Activated B cell treated with CpG ODN at 0.5 μM for 24 hours (primary cell): ENCODE measurements around the gene PI4KA. TPM values are rescaled to one million over a fixed set of nuclear protein-coding genes. Genes with fewer than 3 reads are reported as not detected.

Experiments
- ATAC-seq: fragments of 200-7000 bp; cut with Tn5 transposase; one replicate; pipeline ENCODE4 v1.10.0; 2021; ENCODE audit warnings: low read depth, mild to moderate bottlenecking, moderate library complexity
- CTCF ChIA-PET: fragments of 350-600 bp; sonication (Branson Sonifier 250); formaldehyde crosslinking; loops from one replicate; lab custom pipeline; 2021; ENCODE audit warnings: antibody characterized with exemption; lab: Charles Lee
- POLR2A ChIA-PET: fragments of 350-600 bp; sonication (Branson Sonifier 250); formaldehyde crosslinking; loops from one replicate; lab custom pipeline; 2021; ENCODE audit warnings: antibody characterized with exemption; lab: Charles Lee
- DNase-seq: peaks from one replicate; pipeline ENCODE4 v3.0.0; 2022
- H3K27ac Mint-ChIP-seq: one replicate; pipeline ENCODE4 v1.8.0; 2020; ENCODE audit warnings: mixed read lengths
- H3K27me3 Mint-ChIP-seq: one replicate; pipeline ENCODE4 v1.8.0; 2021; ENCODE audit warnings: mixed read lengths
- H3K36me3 Mint-ChIP-seq: one replicate; pipeline ENCODE4 v1.8.0; 2021; ENCODE audit warnings: low read depth, mixed read lengths
- H3K4me1 Mint-ChIP-seq: one replicate; pipeline ENCODE4 v1.8.0; 2021; ENCODE audit warnings: mixed read lengths
- H3K4me3 Mint-ChIP-seq: one replicate; pipeline ENCODE4 v1.8.0; 2020; ENCODE audit warnings: mild to moderate bottlenecking, mixed read lengths
- H3K9me3 Mint-ChIP-seq: one replicate; pipeline ENCODE4 v1.8.0; 2020; ENCODE audit warnings: mixed read lengths
- CTCF ChIP-seq: fragments of 200-600 bp; IDR thresholded peaks from one replicate; pipeline ENCODE4 v1.8.0; 2022; ENCODE audit warnings: antibody characterized with exemption, mild to moderate bottlenecking
- intact Hi-C: fragments of 100-400 bp; cut with micrococcal nuclease; formaldehyde crosslinking; loops from one replicate; pipeline ENCODE4 v1.15.1; 2024
- total RNA-seq: library from RNA; stranded (reverse); gene quantifications from 2 replicates; pipeline ENCODE4 v1.2.3, GENCODE V29; 2022

Gene PI4KA
- total RNA-seq, 1 donor from 2014 or later: 114 TPM

- POLR2A ChIA-PET: no interaction called here
- intact Hi-C loops: loop anchor here (10.0 kb wide), 1 partner anchor 74 kb away; no protein-coding TSS in a partner anchor
- CTCF ChIA-PET: no interaction called here
- H3K36me3 Mint-ChIP-seq: peaks cover 64% of the 10 kb centered on the region
- no peak for ATAC-seq
- H3K27ac Mint-ChIP-seq: no peak overlapping the region
- no peak overlapping the region for H3K4me3 Mint-ChIP-seq
- no peak for DNase-seq
- no peaks in the 10 kb centered on the region for H3K4me1 Mint-ChIP-seq
- no peak for TF ChIP-seq CTCF
- no peaks in the 10 kb centered on the region for H3K9me3 Mint-ChIP-seq
- H3K27me3 Mint-ChIP-seq: no peaks in the 10 kb centered on the region
Measured at GRCh38 chr22:20881231-20881630, 22.6 kb upstream of the PI4KA start.

- Mint-ChIP-seq H3K9me3 (no peaks in the 10 kb centered on the region), H3K36me3 (peaks cover 51% of the 10 kb centered on the region), H3K27ac (no peak overlapping the region), H3K27me3 (no peaks in the 10 kb centered on the region), H3K4me3 (no peak overlapping the region), H3K4me1 (no peaks in the 10 kb centered on the region)
- POLR2A ChIA-PET: no interaction called here
- intact Hi-C loops: no loop called here
- TF ChIP-seq CTCF: no peak
- ATAC-seq (no peak), DNase-seq (no peak)
- CTCF ChIA-PET: no interaction called here
Measured at GRCh38 chr22:20877715-20878114, 19.1 kb upstream of the PI4KA start.

GRCh38 chr22:20875296-20875695 is 16.7 kb upstream of the PI4KA start:
- Mint-ChIP-seq H3K4me3 (no peak overlapping the region), H3K9me3 (no peaks in the 10 kb centered on the region), H3K36me3 (peaks cover 41% of the 10 kb centered on the region), H3K27ac (no peak overlapping the region), H3K4me1 (no peaks in the 10 kb centered on the region), H3K27me3 (no peaks in the 10 kb centered on the region)
- TF ChIP-seq CTCF: no peak
- intact Hi-C loops: no loop called here
- ATAC-seq (no peak), DNase-seq (no peak)
- POLR2A ChIA-PET: no interaction called here
- CTCF ChIA-PET: no interaction called here

- Mint-ChIP-seq H3K9me3 (no peaks in the 10 kb centered on the region), H3K27me3 (no peaks in the 10 kb centered on the region), H3K27ac (no peak overlapping the region), H3K4me1 (no peaks in the 10 kb centered on the region), H3K36me3 (peaks cover 50% of the 10 kb centered on the region), H3K4me3 (no peak overlapping the region)
- no peak for TF ChIP-seq CTCF
- intact Hi-C loops: no loop called here
- no peak for DNase-seq
- POLR2A ChIA-PET: interaction anchor here (0.6 kb wide), 1 partner anchor 142 kb away, joined by 3 read pairs; the partner anchor contains the start of gene P2RX6
- ATAC-seq: no peak
- CTCF ChIA-PET: no interaction called here
Measured at GRCh38 chr22:20873214-20873613, 14.6 kb upstream of the PI4KA start.

GRCh38 chr22:20869234-20869633 is 10.6 kb upstream of the PI4KA start:
- no peak overlapping the region for H3K27ac Mint-ChIP-seq
- ChIA-PET CTCF (no interaction called here), POLR2A (no interaction called here)
- no peaks in the 10 kb centered on the region for H3K9me3 Mint-ChIP-seq
- intact Hi-C loops: no loop called here
- TF ChIP-seq CTCF: no peak
- no peaks in the 10 kb centered on the region for H3K27me3 Mint-ChIP-seq
- no peaks in the 10 kb centered on the region for H3K4me1 Mint-ChIP-seq
- DNase-seq (no peak), ATAC-seq (no peak)
- no peak overlapping the region for H3K4me3 Mint-ChIP-seq
- H3K36me3 Mint-ChIP-seq: peaks cover 41% of the 10 kb centered on the region
